ENCODE data around the gene TTC7B.

The TTC7B gene

DNA sequence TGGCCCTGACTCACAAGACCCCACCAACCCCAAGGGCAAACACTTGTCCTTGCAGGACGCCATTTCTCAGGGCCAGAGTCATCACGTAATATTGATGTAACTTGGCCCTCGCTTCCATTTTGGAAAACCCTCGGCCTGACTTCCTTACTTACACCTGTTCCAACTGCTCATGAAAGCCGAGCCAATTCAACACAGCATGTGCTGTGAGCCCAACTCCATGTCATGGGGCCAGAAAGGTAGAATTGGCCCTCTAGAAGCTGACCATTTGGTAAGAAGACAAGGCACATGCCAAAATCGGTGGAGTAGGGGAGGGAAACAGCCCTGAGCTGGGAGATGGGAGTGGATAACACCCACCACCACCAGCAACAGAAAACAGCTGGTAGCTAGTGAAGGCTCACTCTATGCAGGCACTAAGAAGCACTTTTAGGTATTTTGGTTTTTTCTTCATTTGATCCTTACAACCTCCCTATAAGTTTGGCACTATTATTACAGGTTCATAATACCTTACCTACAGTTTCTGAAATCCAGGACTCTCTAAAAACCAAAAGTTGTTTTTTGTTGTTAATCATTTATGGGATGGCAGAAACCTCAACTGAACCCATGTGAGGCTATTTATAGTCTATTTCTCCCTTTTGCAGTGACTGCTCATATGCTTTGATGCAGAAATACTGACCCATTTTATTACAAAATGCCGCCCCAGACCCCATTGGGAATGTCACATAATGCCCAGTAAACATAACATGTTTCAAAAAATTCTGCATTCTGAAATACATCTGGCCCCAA, 6.5 kb downstream of the TTC7B start:
- Histone ChIP-seq H3K4me3 (ENCODE audit: low read depth, low read length) (no peak overlapping the region), H3K36me3 (no peaks in the 10 kb centered on the region), H3K9me3 (no peaks in the 10 kb centered on the region), H3K27me3 (no peaks in the 10 kb centered on the region), H3K4me1 (peaks cover 5% of the 10 kb centered on the region; the same call in 1 of the 2 replicates)
- DNase-seq = no peak
- TF ChIP-seq CTCF (IDR thresholded peaks at IDR 0.05; ENCODE audit: low read depth, low read length) = no peak

- no peaks in the 10 kb centered on the region for H3K27me3 ChIP-seq
- DNase-seq = no peak
- no peak for TF ChIP-seq CTCF (IDR thresholded peaks at IDR 0.05; ENCODE audit: low read depth, low read length)
- H3K4me3 ChIP-seq (ENCODE audit: low read depth, low read length) = no peak overlapping the region
- H3K4me1 ChIP-seq = peaks cover 6% of the 10 kb centered on the region; the same call in 1 of the 2 replicates
- H3K36me3 ChIP-seq = no peaks in the 10 kb centered on the region
- H3K9me3 ChIP-seq = no peaks in the 10 kb centered on the region
Measured at GRCh38 chr14:90808759-90809529, 7.3 kb downstream of the TTC7B start.

DNA sequence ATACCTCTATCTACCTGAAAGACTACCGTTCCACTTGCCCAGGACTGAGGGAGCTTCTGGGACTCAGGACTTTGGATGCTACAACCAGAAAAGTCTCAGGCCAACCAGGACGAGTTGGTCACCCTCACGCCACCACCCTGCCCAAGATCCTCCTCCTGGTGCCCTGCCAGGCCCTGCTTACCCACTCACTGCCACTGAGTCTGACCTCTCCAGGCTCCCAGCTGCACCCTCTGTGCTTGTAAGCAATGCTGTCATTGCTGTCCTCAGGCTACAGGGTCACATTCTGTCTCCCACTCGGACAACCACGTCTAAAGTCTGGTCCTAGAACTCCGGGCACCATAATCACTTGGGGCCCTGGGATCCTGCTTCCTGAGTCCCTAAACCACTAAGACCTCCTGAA, 9.2 kb downstream of the TTC7B start:
- no peak for TF ChIP-seq CTCF (IDR thresholded peaks at IDR 0.05; ENCODE audit: low read depth, low read length)
- Histone ChIP-seq H3K27me3 (no peaks in the 10 kb centered on the region), H3K36me3 (no peaks in the 10 kb centered on the region), H3K9me3 (no peaks in the 10 kb centered on the region), H3K4me1 (peaks cover 14% of the 10 kb centered on the region; the same call in 1 of the 2 replicates), H3K4me3 (ENCODE audit: low read depth, low read length) (no peak overlapping the region)
- DNase-seq = no peak

- H3K4me1 ChIP-seq = peaks cover 14% of the 10 kb centered on the region; the same call in 1 of the 2 replicates
- no peaks in the 10 kb centered on the region for H3K27me3 ChIP-seq
- H3K36me3 ChIP-seq = no peaks in the 10 kb centered on the region; the same call in 1 of the 2 replicates
- no peaks in the 10 kb centered on the region for H3K9me3 ChIP-seq
- no peak for TF ChIP-seq CTCF (IDR thresholded peaks at IDR 0.05; ENCODE audit: low read depth, low read length)
- H3K4me3 ChIP-seq (ENCODE audit: low read depth, low read length) = no peak overlapping the region
- no peak for DNase-seq
Measured at GRCh38 chr14:90805662-90806540, 10.3 kb downstream of the TTC7B start.

- Histone ChIP-seq H3K4me3 (ENCODE audit: low read depth, low read length) (no peak overlapping the region), H3K36me3 (no peaks in the 10 kb centered on the region; the same call in 1 of the 2 replicates), H3K9me3 (no peaks in the 10 kb centered on the region), H3K27me3 (no peaks in the 10 kb centered on the region), H3K4me1 (peaks cover 14% of the 10 kb centered on the region; the same call in 1 of the 2 replicates)
- no peak for TF ChIP-seq CTCF (IDR thresholded peaks at IDR 0.05; ENCODE audit: low read depth, low read length)
- DNase-seq = no peak
Measured at GRCh38 chr14:90805084-90805391, 11.2 kb downstream of the TTC7B start.

All from BE2C (cell line).